Activated naive CD8-positive, alpha-beta T cell treated with anti-CD3 and anti-CD28 coated beads, Interleukin-2, amount 50 U/mL, for 24 hours (primary cell): ENCODE results near the gene EIF2B5.
"Not testable (repeated sequence)": the region's sequence is repeated elsewhere in the genome, so short reads cannot be mapped to it uniquely, and the experiment has no call there.

Source experiments
- ATAC-seq: fragments of 150-1000 bp; cut with Tn5 transposase; one replicate; pipeline ENCODE4 v1.10.0; 2021
- DNase-seq: peaks from one replicate; pipeline ENCODE4 v3.0.0; 2021
- H3K27ac Mint-ChIP-seq: one replicate; pipeline ENCODE4 v1.8.0; 2021; ENCODE audit warnings: mild to moderate bottlenecking, mixed read lengths
- H3K27me3 Mint-ChIP-seq: one replicate; pipeline ENCODE4 v1.8.0; 2021; ENCODE audit warnings: mixed read lengths
- H3K36me3 Mint-ChIP-seq: one replicate; pipeline ENCODE4 v1.8.0; 2021; ENCODE audit warnings: low read depth, mixed read lengths
- H3K4me1 Mint-ChIP-seq: one replicate; pipeline ENCODE4 v1.8.0; 2021; ENCODE audit warnings: mixed read lengths
- H3K4me3 Mint-ChIP-seq: one replicate; pipeline ENCODE4 v1.8.0; 2021; ENCODE audit warnings: mild to moderate bottlenecking, moderate library complexity, mixed read lengths
- H3K9me3 Mint-ChIP-seq: one replicate; pipeline ENCODE4 v1.8.0; 2021; ENCODE audit warnings: mixed read lengths

Gene EIF2B5

DNA sequence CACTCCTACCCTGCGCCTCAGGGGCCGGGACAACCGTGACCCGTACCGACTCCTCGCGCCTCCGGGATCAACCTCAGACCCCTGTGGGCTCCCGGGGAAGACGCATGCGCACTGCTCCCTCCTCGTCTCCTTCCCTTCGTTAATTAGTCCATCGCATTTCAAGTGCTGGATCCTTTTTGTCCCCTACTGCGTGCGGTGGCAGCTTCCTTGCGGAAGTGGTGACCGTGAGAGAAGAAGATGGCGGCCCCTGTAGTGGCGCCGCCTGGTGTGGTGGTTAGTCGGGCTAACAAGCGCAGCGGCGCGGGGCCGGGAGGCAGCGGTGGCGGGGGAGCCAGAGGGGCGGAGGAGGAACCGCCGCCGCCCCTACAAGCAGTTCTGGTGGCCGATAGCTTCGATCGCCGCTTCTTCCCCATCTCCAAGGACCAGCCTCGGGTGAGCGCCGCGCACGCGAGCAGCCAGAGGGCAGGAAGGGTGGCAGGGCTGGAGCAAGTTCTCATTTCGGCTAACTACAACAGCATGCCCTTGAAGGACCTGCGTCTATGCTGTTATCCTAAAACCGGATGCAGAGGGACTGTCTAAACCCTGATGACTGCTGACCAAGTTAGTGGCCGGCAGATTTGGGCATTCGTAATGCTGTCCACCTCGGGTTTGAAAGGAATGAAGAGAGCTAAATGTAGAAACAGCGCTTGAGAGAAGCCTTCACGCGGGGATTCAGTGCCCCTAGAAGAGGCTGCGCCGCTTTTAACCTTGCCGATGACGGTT, at the start of gene EIF2B5:
EIF2B5 (plus strand) TSS at position 210 of the 762 bp plus-strand sequence; CDS start at position 238, 28 bp downstream.
- Mint-ChIP-seq H3K27me3 (no peaks in the 10 kb centered on the region), H3K27ac (peak within 1 kb of the TSS; percentile 97), H3K9me3 (no peaks in the 10 kb centered on the region), H3K4me1 (peaks cover 34% of the 10 kb centered on the region), H3K4me3 (peak within 1 kb of the TSS; percentile 97), H3K36me3 (peaks cover 20% of the 10 kb centered on the region)
- DNase-seq: peak; percentile 90
- peak; percentile 91 for ATAC-seq

- peaks cover 3% of the 10 kb centered on the region for H3K9me3 Mint-ChIP-seq
- H3K27ac Mint-ChIP-seq: no peak overlapping the region
- DNase-seq (no peak), ATAC-seq (no peak)
- H3K4me1 Mint-ChIP-seq: peaks cover 4% of the 10 kb centered on the region
- H3K27me3 Mint-ChIP-seq: no peaks in the 10 kb centered on the region
- no peaks in the 10 kb centered on the region for H3K36me3 Mint-ChIP-seq
- no peak overlapping the region for H3K4me3 Mint-ChIP-seq
Observed at GRCh38 chr3:184085389-184085852, 49.7 kb upstream of the EIF2B5 start.

DNA sequence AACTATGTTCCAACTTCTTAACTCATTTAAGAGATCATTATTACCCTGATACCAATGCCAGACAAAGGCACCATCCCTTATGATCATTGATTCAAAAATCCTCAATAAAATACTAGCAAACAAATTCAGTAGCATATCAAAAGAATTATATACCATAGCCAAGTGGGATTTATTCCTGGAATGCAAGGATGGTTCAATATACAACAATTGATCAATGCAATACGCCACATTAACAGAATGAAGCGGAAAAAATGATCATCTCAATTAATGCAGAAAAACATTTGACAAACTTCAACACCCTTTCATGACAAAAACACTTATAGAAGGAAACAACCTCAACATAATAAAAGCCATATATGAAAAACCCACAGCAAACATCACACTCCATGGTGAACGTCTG, 43.0 kb upstream of the EIF2B5 start:
- Mint-ChIP-seq H3K36me3 (peaks cover 5% of the 10 kb centered on the region), H3K4me1 (no peaks in the 10 kb centered on the region), H3K27ac (no peak overlapping the region), H3K4me3 (no peak overlapping the region), H3K27me3 (peaks cover 4% of the 10 kb centered on the region), H3K9me3 (peaks cover 23% of the 10 kb centered on the region)
- ATAC-seq: no peak
- DNase-seq: no peak

- no peaks in the 10 kb centered on the region for H3K4me1 Mint-ChIP-seq
- H3K27ac Mint-ChIP-seq: no peak within 1 kb of the TSS
- H3K36me3 Mint-ChIP-seq: peaks cover 5% of the 10 kb centered on the region
- peaks cover 4% of the 10 kb centered on the region for H3K27me3 Mint-ChIP-seq
- DNase-seq: no peak
- H3K9me3 Mint-ChIP-seq: peaks cover 15% of the 10 kb centered on the region
- H3K4me3 Mint-ChIP-seq: no peak within 1 kb of the TSS
- no peak for ATAC-seq
Observed at GRCh38 chr3:184096811-184097383, 38.3 kb upstream of the EIF2B5 start, which contains the start of gene HTR3E. TSS of gene HTR3E (plus strand) at chr3:184097064. CDS start at chr3:184097530, 466 bp downstream.

DNA sequence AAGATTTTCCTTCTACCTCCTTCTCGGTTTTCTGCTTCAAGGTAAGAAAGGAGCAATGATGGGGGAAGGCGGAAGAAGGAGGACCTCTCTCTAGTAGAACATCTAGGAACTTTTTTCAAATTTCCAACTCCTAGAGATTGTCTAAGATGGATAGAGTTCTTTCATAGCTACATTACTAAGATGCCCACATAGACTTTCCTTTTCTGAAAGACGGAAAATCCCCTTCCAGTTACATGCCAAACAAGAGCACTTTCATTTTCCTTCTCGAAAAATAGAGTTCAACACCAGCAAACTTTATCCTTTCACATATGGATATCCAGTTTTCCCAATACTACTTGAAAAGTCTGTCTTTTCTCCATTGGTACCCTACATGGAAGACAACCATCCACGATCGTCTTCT, 37.6 kb upstream of the EIF2B5 start:
- no peak for ATAC-seq
- Mint-ChIP-seq H3K4me1 (no peaks in the 10 kb centered on the region), H3K36me3 (no peaks in the 10 kb centered on the region), H3K9me3 (peaks cover 9% of the 10 kb centered on the region), H3K27me3 (peaks cover 4% of the 10 kb centered on the region), H3K4me3 (no peak overlapping the region), H3K27ac (no peak overlapping the region)
- no peak for DNase-seq

DNA sequence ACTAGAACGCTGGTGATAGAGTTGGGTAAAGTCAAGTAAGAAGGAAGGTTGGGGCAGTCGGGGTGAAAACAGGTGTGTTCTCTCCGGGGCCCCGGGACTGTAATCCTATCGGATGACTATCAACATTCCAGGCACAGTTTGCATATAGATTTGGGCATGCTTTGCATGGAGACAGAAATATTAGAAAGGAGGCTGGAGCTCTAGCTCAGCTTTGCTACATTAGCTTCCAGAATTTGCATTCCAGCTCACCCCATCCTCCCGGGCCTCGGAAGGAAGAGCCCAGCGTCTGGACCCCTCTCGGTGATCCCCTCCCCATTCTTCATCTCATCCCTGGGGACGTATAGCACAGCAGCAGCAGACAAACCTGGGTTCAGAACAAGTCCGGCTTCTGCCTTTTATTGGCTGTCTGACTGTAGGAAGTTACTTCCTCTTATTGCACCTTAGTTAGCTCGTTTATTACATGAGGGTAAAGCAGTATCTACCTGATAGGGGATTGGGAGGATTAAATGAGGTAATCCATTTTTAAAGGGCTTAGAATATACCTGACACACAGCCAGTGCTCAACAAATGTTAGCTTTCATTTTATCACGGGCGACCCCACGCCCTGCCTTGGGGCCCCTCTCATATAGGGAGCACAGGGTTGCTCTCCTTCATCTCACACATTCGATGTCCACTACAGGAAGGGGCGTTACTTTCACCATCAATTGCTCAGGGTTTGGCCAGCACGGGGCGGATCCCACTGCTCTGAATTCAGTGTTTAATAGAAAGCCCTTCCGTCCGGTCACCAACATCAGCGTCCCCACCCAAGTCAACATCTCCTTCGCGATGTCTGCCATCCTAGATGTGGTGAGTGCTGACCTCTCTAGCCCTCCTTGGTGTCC, 35.1 kb upstream of the EIF2B5 start:
- DNase-seq: no peak
- ATAC-seq: no peak
- Mint-ChIP-seq H3K4me3 (no peak overlapping the region), H3K36me3 (no peaks in the 10 kb centered on the region), H3K27ac (no peak overlapping the region), H3K4me1 (no peaks in the 10 kb centered on the region), H3K27me3 (peaks cover 4% of the 10 kb centered on the region), H3K9me3 (no peaks in the 10 kb centered on the region)

DNA sequence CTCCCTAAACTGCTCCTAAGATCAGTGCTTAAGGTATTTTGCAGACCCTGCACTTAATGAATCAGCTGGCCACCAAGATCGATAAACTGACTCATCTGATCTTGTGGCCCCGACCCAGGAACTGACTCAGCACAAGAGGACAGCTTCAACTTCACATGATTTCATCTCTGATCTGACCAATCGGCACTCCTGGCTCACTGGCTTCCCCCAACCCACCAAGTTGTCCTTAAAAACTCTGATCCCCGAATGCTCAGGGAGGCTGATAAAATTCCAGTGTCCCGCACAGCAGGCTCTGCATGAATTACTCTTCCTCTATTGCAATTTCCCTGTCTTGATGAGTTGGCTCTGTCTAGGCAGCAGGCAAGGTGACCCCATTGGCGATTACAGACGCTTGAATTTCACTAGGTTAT, 24.8 kb upstream of the EIF2B5 start:
- DNase-seq: no peak

DNA sequence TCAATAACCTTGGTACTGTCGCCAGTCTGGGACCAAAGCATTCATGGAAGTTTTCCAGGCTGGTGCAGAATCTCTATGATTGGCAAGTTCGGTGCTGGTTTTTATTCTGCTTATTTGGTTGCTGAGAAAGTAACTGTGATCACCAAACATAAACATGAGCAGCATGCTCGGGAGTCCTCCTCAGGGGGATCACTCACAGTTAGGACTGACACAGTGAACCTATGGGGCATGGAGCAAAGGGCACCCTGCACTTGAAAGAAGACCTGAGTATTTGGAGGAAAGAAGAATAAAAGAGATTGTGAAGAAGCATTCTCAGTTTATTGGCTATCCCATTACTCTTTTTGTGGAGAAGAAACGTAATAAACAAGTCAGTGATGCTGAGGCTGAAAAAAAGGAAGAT, 19.1 kb upstream of the EIF2B5 start:
- no peaks in the 10 kb centered on the region for H3K36me3 Mint-ChIP-seq
- no peak overlapping the region for H3K27ac Mint-ChIP-seq
- H3K4me3 Mint-ChIP-seq: no peak overlapping the region
- ATAC-seq: no peak
- H3K4me1 Mint-ChIP-seq: no peaks in the 10 kb centered on the region
- no peak for DNase-seq
- no peaks in the 10 kb centered on the region for H3K9me3 Mint-ChIP-seq
- peaks cover 7% of the 10 kb centered on the region for H3K27me3 Mint-ChIP-seq

More for the DNA sequence above, 24.8 kb upstream of the EIF2B5 start:
- no peaks in the 10 kb centered on the region for H3K9me3 Mint-ChIP-seq
- no peaks in the 10 kb centered on the region for H3K4me1 Mint-ChIP-seq
- no peak overlapping the region for H3K27ac Mint-ChIP-seq
- H3K4me3 Mint-ChIP-seq: no peak overlapping the region
- no peak for ATAC-seq
- H3K27me3 Mint-ChIP-seq: peaks cover 7% of the 10 kb centered on the region
- no peaks in the 10 kb centered on the region for H3K36me3 Mint-ChIP-seq

- ATAC-seq (no peak), DNase-seq (no peak)
- Mint-ChIP-seq H3K4me1 (no peaks in the 10 kb centered on the region), H3K27ac (no peak overlapping the region), H3K9me3 (no peaks in the 10 kb centered on the region), H3K4me3 (no peak overlapping the region), H3K36me3 (no peaks in the 10 kb centered on the region), H3K27me3 (peaks cover 7% of the 10 kb centered on the region)
Observed at GRCh38 chr3:184117636-184118035, 17.5 kb upstream of the EIF2B5 start.

DNA sequence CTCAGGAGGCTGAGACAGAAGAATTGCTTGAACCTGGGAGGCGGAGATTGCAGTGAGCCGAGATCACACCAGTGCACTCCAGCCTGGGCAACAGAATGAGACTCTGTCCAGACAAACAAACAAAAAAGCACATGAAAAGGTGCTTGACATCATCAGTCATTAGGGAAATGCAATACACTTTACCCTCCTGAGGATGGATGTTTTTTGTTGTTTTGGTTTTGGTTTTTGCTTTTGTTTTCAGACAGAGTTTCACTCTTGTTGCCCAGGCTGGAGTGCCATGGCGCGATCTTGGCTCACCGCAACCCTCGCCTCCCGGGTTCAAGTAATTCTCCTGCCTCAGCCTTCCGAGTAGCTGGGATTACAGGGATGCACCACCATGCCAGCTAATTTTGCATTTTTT, 14.1 kb upstream of the EIF2B5 start:
- not testable (repeated sequence) for H3K27me3 Mint-ChIP-seq, H3K9me3 Mint-ChIP-seq, H3K4me3 Mint-ChIP-seq, H3K27ac Mint-ChIP-seq, H3K4me1 Mint-ChIP-seq, H3K36me3 Mint-ChIP-seq, DNase-seq, ATAC-seq

- Mint-ChIP-seq H3K9me3 (no peaks in the 10 kb centered on the region), H3K27ac (no peak overlapping the region), H3K4me1 (no peaks in the 10 kb centered on the region), H3K36me3 (no peaks in the 10 kb centered on the region), H3K4me3 (no peak overlapping the region), H3K27me3 (no peaks in the 10 kb centered on the region)
- ATAC-seq: no peak
- no peak for DNase-seq
Observed at GRCh38 chr3:184126006-184126405, 9.2 kb upstream of the EIF2B5 start.

DNA sequence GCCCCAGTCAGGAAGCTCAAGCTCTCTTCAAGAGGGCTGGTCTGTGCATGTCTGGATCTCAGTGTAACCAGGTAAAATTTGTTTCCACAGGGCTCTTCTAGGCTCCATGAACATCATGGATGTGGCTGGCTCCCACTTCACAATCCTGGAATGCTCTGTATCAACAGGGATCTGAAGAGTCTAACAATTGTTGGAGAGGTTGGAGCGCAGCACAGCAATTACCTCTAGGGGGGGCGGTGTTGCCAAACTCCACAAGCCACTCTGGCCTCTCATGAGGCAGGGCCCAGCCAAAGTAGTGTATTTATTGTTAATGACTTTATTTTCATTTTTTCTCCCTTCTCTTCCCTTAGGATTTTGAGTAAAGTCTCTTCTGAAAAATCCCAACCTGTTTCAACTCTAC, 6.1 kb upstream of the EIF2B5 start:
- ATAC-seq: no peak
- Mint-ChIP-seq H3K4me1 (peaks cover 8% of the 10 kb centered on the region), H3K9me3 (no peaks in the 10 kb centered on the region), H3K4me3 (no peak overlapping the region), H3K27me3 (no peaks in the 10 kb centered on the region), H3K36me3 (peaks cover 2% of the 10 kb centered on the region), H3K27ac (no peak overlapping the region)
- DNase-seq: peak; percentile 20

DNA sequence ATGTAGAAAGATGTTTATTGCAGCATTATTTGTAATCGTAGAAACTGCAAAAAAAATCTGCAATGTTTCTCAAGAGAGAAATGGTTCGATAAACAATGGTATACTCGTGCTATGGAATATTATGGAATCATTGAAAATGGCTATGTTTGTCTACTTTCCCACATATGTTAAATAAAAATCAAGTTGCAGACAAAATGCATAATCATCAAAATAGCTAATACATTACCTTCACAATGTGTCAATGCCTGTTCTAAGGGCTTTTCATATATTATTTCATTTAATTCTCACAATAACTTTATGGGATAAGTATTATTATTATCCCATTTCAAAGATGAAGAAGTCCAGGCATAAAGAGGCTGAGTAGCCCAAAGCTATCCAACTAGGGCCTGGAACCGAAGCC, 2.2 kb upstream of the EIF2B5 start:
- Mint-ChIP-seq H3K4me1 (peaks cover 34% of the 10 kb centered on the region), H3K36me3 (peaks cover 15% of the 10 kb centered on the region), H3K27ac (no peak overlapping the region), H3K9me3 (no peaks in the 10 kb centered on the region), H3K27me3 (no peaks in the 10 kb centered on the region), H3K4me3 (no peak overlapping the region)
- ATAC-seq (no peak), DNase-seq (no peak)

- H3K4me1 Mint-ChIP-seq: peaks cover 34% of the 10 kb centered on the region
- ATAC-seq: peak; percentile 31
- H3K27ac Mint-ChIP-seq: peak overlapping the region; percentile 97
- H3K4me3 Mint-ChIP-seq: peak overlapping the region; percentile 97
- peaks cover 16% of the 10 kb centered on the region for H3K36me3 Mint-ChIP-seq
- H3K27me3 Mint-ChIP-seq: no peaks in the 10 kb centered on the region
- DNase-seq: peak; percentile 64
- no peaks in the 10 kb centered on the region for H3K9me3 Mint-ChIP-seq
Observed at GRCh38 chr3:184133840-184134745, 1.1 kb upstream of the EIF2B5 start.
